OCI-LY7 (cell line): ENCODE results near the gene TRAM2.

ENCODE experiments used
- EZH2phosphoT487 ChIP-seq: fragments of 200-600 bp; sonication (generic); IDR thresholded peaks from 2 replicates; pipeline ENCODE4 v1.6.1; 2018; ENCODE audit warnings: low read depth, borderline replicate concordance, mild to moderate bottlenecking, mixed run types, antibody characterized with exemption, low read length, moderate library complexity, mixed read lengths
- TF ChIP-seq, protein P1 (sequence below): fragments of 200-600 bp; sonication (generic); conservative IDR thresholded peaks from 2 replicates; pipeline ENCODE4 v1.5.1; 2014; ENCODE audit warnings: mild to moderate bottlenecking, antibody characterized with exemption, low read length, moderate library complexity, mixed read lengths

DNA sequence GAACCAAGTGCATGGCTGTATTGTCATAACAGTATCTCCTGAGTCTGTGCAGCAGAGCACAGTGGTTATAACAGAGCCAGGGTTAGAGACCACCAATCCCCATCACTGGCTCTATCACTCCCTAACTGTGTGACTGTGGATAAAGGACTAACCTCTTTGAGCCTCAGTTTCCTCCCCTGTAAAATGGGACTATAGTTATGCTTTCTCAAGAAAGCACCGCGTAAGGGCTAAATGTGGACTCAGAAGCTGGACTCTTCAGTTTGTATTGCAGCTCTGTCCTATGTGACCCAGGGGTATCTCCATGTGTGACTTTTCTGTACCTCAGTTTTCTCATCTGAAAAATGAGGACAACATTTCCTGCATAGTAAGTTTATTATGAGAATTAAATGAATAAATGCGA, 59.9 kb downstream of the TRAM2 start:
- TF ChIP-seq, protein P1, sequence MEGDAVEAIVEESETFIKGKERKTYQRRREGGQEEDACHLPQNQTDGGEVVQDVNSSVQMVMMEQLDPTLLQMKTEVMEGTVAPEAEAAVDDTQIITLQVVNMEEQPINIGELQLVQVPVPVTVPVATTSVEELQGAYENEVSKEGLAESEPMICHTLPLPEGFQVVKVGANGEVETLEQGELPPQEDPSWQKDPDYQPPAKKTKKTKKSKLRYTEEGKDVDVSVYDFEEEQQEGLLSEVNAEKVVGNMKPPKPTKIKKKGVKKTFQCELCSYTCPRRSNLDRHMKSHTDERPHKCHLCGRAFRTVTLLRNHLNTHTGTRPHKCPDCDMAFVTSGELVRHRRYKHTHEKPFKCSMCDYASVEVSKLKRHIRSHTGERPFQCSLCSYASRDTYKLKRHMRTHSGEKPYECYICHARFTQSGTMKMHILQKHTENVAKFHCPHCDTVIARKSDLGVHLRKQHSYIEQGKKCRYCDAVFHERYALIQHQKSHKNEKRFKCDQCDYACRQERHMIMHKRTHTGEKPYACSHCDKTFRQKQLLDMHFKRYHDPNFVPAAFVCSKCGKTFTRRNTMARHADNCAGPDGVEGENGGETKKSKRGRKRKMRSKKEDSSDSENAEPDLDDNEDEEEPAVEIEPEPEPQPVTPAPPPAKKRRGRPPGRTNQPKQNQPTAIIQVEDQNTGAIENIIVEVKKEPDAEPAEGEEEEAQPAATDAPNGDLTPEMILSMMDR = no peak
- TF ChIP-seq EZH2phosphoT487 = no peak
